H9 (cell line): ENCODE results near the gene SLC30A1. TPM values are rescaled to one million over a fixed set of nuclear protein-coding genes. Genes with fewer than 3 reads are reported as not detected.

ENCODE experiments used
- DNase-seq: peaks from one replicate; pipeline ENCODE4 v3.0.0-alpha.2; 2017
- H2AFZ ChIP-seq: one replicate; pipeline ENCODE4 v1.6.1; 2013; ENCODE audit warnings: mild to moderate bottlenecking, low read length, control low read depth, moderate library complexity
- H2AK5ac ChIP-seq: 2 replicates; pipeline ENCODE4 v1.6.1; 2013; ENCODE audit warnings: low read length, control low read depth, mixed read lengths; ENCODE audit not compliant: insufficient read length
- H2BK120ac ChIP-seq: one replicate; pipeline ENCODE4 v1.6.1; 2013; ENCODE audit warnings: low read depth, mild to moderate bottlenecking, low read length, control low read depth, inconsistent platforms; ENCODE audit not compliant: poor library complexity, severe bottlenecking
- H2BK12ac ChIP-seq: 2 replicates; pipeline ENCODE4 v1.6.1; 2013; ENCODE audit warnings: low read length, control low read depth, mixed read lengths, low read depth; ENCODE audit not compliant: insufficient read length
- H2BK15ac ChIP-seq: 2 replicates; pipeline ENCODE4 v1.6.1; 2013; ENCODE audit warnings: low read depth, low read length, control low read depth
- H2BK20ac ChIP-seq: one replicate; pipeline ENCODE4 v1.6.1; 2013; ENCODE audit warnings: low read depth, mild to moderate bottlenecking, low read length, control low read depth, inconsistent platforms; ENCODE audit not compliant: poor library complexity, severe bottlenecking
- H2BK5ac ChIP-seq: 2 replicates; pipeline ENCODE4 v1.6.1; 2013; ENCODE audit warnings: low read length, control low read depth, mixed read lengths; ENCODE audit not compliant: insufficient read length
- H3K14ac ChIP-seq: 2 replicates; pipeline ENCODE4 v1.6.1; 2013; ENCODE audit warnings: low read length, control low read depth; ENCODE audit not compliant: insufficient read depth
- H3K18ac ChIP-seq: 2 replicates; pipeline ENCODE4 v1.6.1; 2013; ENCODE audit warnings: low read depth, mild to moderate bottlenecking, mixed read lengths, low read length, control low read depth; ENCODE audit not compliant: insufficient read length
- H3K23ac ChIP-seq: 2 replicates; pipeline ENCODE4 v1.6.1; 2013; ENCODE audit warnings: low read length, control low read depth, mixed read lengths, low read depth; ENCODE audit not compliant: insufficient read length
- H3K23me2 ChIP-seq: 2 replicates; pipeline ENCODE4 v1.6.1; 2013; ENCODE audit warnings: low read depth, mild to moderate bottlenecking, mixed read lengths, low read length, control low read depth; ENCODE audit not compliant: insufficient read length, poor library complexity, severe bottlenecking
- H3K27ac ChIP-seq: 2 replicates; pipeline ENCODE4 v1.5.1; 2013; ENCODE audit warnings: low read length, control low read depth, mixed read lengths, low read depth; ENCODE audit not compliant: insufficient read length
- H3K27me3 ChIP-seq: 2 replicates; pipeline ENCODE4 v1.6.1; 2013; ENCODE audit warnings: low read length, control low read depth, inconsistent platforms; ENCODE audit not compliant: insufficient read depth
- H3K4ac ChIP-seq: 2 replicates; pipeline ENCODE4 v1.6.1; 2013; ENCODE audit warnings: low read depth, mild to moderate bottlenecking, control low read depth, inconsistent platforms, low read length, moderate library complexity
- H3K4me1 ChIP-seq: 2 replicates; pipeline ENCODE4 v1.6.1; 2013; ENCODE audit warnings: low read length, control low read depth, inconsistent platforms; ENCODE audit not compliant: insufficient read depth
- H3K4me2 ChIP-seq: 2 replicates; pipeline ENCODE4 v1.6.1; 2013; ENCODE audit warnings: low read length, control low read depth, mixed read lengths; ENCODE audit not compliant: insufficient read length, insufficient read depth
- H3K56ac ChIP-seq: 2 replicates; pipeline ENCODE4 v1.6.1; 2013; ENCODE audit warnings: low read depth, mild to moderate bottlenecking, mixed read lengths, low read length, control low read depth; ENCODE audit not compliant: insufficient read length
- H3K79me1 ChIP-seq: 2 replicates; pipeline ENCODE4 v1.6.1; 2013; ENCODE audit warnings: low read depth, mild to moderate bottlenecking, moderate library complexity, low read length, control low read depth, inconsistent platforms; ENCODE audit not compliant: insufficient read depth, poor library complexity, severe bottlenecking
- H3K79me2 ChIP-seq: 2 replicates; pipeline ENCODE4 v1.6.1; 2013; ENCODE audit warnings: low read length, control low read depth, inconsistent platforms; ENCODE audit not compliant: insufficient read depth
- H3K9ac ChIP-seq: 2 replicates; pipeline ENCODE4 v1.6.1; 2013; ENCODE audit warnings: low read length, control low read depth, mixed read lengths; ENCODE audit not compliant: insufficient read length; ENCODE audit errors: extremely low read depth
- H3K9me3 ChIP-seq: one replicate; pipeline ENCODE4 v1.6.1; 2013; ENCODE audit warnings: low read depth, low read length, inconsistent platforms; ENCODE audit not compliant: control insufficient read depth
- H3T11ph ChIP-seq: one replicate; pipeline ENCODE4 v1.6.1; 2013; ENCODE audit warnings: mild to moderate bottlenecking, low read length, control low read depth, inconsistent platforms
- H4K20me1 ChIP-seq: one replicate; pipeline ENCODE4 v1.6.1; 2013; ENCODE audit not compliant: control insufficient read depth, insufficient read length, insufficient read depth
- H4K5ac ChIP-seq: 2 replicates; pipeline ENCODE4 v1.6.1; 2013; ENCODE audit warnings: low read depth, mild to moderate bottlenecking, mixed read lengths, low read length, control low read depth; ENCODE audit not compliant: insufficient read length
- H4K8ac ChIP-seq: replicated peaks from 2 replicates; pipeline ENCODE4 v1.6.1; 2013; ENCODE audit warnings: low read length, control low read depth, mixed read lengths, low read depth; ENCODE audit not compliant: insufficient read length
- H4K91ac ChIP-seq: 2 replicates; pipeline ENCODE4 v1.6.1; 2013; ENCODE audit warnings: low read depth, mild to moderate bottlenecking, moderate library complexity, mixed read lengths, low read length, control low read depth; ENCODE audit not compliant: insufficient read length
- H3K27ac Mint-ChIP-seq, 3 experiments: 2 replicates in 2 of 3; 3 replicates in 1 of 3; pipeline ENCODE4 v1.8.0; 2020 to 2021; ENCODE audit warnings: mixed read lengths in 3 of 3, mild to moderate bottlenecking in 1 of 3, moderate library complexity in 1 of 3
- H3K27me3 Mint-ChIP-seq: 2 replicates; pipeline ENCODE4 v1.8.0; 2021; ENCODE audit warnings: low read depth, mild to moderate bottlenecking, moderate library complexity, mixed read lengths
- H3K36me3 Mint-ChIP-seq, 3 experiments: 2 replicates in 2 of 3; 3 replicates in 1 of 3; pipeline ENCODE4 v1.8.0; 2020 to 2021; ENCODE audit warnings: low read depth in 3 of 3, mixed read lengths in 3 of 3; ENCODE audit not compliant: insufficient read depth in 1 of 3
- H3K4me1 Mint-ChIP-seq, 2 experiments: 2 replicates each; pipeline ENCODE4 v1.8.0; 2020; ENCODE audit warnings: mixed read lengths in 2 of 2
- H3K4me3 Mint-ChIP-seq, 2 experiments: 2 replicates in 1 of 2; 3 replicates in 1 of 2; pipeline ENCODE4 v1.8.0; 2020 to 2021; ENCODE audit warnings: mild to moderate bottlenecking in 2 of 2, mixed read lengths in 2 of 2, moderate library complexity in 1 of 2
- H3K9me3 Mint-ChIP-seq, 2 experiments: 2 replicates in 1 of 2; 3 replicates in 1 of 2; pipeline ENCODE4 v1.8.0; 2020; ENCODE audit warnings: mild to moderate bottlenecking in 2 of 2, mixed read lengths in 2 of 2, moderate library complexity in 1 of 2
- WGBS: extraction: QIAGEN DNeasy Blood & Tissue Kit; methylation state at CpG from one replicate; pipeline ENCODE4 v1.1.7; 2013; ENCODE audit warnings: missing lambda C conversion rate, low lambda C conversion rate, mixed read lengths; ENCODE audit not compliant: insufficient read length; ENCODE audit errors: extremely low coverage; 5-methylcytosine and 5-hydroxymethylcytosine counted together
- total RNA-seq: library from RNA; stranded (reverse); gene quantifications from 2 replicates; pipeline ENCODE4 v1.2.1, GENCODE V29; 2021
- TF ChIP-seq, protein P1 (sequence below): fragments of 200-600 bp; sonication (generic); conservative IDR thresholded peaks from 3 replicates; pipeline ENCODE4 v1.8.0; 2021; ENCODE audit warnings: antibody characterized with exemption, mild to moderate bottlenecking

SLC30A1 gene
- total RNA-seq, 1 experiment from 2014 or later = 17.1 TPM

DNA sequence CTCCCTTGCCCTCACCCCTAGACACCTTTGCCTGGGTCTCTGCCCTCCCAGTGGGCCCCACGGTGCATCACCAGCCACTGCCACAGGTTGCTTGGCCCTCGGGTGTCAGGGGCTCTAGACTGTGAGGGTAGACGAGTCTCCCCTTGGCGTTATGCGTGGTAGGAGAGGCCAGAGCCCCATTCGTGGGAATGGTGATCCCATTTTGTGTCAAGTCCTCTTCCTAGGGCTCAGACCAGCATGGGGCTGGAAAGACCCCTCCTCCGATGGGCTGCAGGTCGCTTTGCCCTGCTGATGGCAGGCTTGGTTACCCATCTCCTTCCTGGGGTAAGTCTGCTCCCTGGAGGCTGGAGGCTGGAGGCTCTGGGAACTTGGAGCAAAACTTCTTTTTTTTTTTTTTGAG lies 42.4 kb downstream of the SLC30A1 start:
- Mint-ChIP-seq H3K9me3 (peaks cover 11 to 18% of the 10 kb centered on the region in 2 experiments), H3K4me1 (peaks cover 5 to 10% of the 10 kb centered on the region in 2 experiments), H3K4me3 (no peak overlapping the region; a peak in 1 of 5 replicates), H3K27me3 (peaks cover 3% of the 10 kb centered on the region), H3K27ac (no peak overlapping the region), H3K36me3 (peaks cover 6 to 15% (median 10%) of the 10 kb centered on the region in 3 experiments)
- no peak overlapping the region for H3K23ac ChIP-seq
- H2BK20ac ChIP-seq = no peak overlapping the region
- peaks cover 7% of the 10 kb centered on the region for H3K9me3 ChIP-seq
- no peak overlapping the region for H3K27ac ChIP-seq
- H3K79me1 ChIP-seq = no peaks in the 10 kb centered on the region
- no peak overlapping the region for H4K8ac ChIP-seq
- H2BK5ac ChIP-seq = no peak overlapping the region
- H4K5ac ChIP-seq = no peak overlapping the region
- no peak overlapping the region for H2BK120ac ChIP-seq
- TF ChIP-seq, protein P1, sequence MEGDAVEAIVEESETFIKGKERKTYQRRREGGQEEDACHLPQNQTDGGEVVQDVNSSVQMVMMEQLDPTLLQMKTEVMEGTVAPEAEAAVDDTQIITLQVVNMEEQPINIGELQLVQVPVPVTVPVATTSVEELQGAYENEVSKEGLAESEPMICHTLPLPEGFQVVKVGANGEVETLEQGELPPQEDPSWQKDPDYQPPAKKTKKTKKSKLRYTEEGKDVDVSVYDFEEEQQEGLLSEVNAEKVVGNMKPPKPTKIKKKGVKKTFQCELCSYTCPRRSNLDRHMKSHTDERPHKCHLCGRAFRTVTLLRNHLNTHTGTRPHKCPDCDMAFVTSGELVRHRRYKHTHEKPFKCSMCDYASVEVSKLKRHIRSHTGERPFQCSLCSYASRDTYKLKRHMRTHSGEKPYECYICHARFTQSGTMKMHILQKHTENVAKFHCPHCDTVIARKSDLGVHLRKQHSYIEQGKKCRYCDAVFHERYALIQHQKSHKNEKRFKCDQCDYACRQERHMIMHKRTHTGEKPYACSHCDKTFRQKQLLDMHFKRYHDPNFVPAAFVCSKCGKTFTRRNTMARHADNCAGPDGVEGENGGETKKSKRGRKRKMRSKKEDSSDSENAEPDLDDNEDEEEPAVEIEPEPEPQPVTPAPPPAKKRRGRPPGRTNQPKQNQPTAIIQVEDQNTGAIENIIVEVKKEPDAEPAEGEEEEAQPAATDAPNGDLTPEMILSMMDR = no peak
- H2BK12ac ChIP-seq = no peak overlapping the region
- H2AK5ac ChIP-seq = no peak overlapping the region
- H3K4me2 ChIP-seq = no peak overlapping the region
- H3T11ph ChIP-seq = no peak overlapping the region
- no peak overlapping the region for H3K18ac ChIP-seq
- no peak overlapping the region for H2AFZ ChIP-seq
- no peak for DNase-seq
- no peak overlapping the region for H3K14ac ChIP-seq
- H3K27me3 ChIP-seq = no peaks in the 10 kb centered on the region
- no peaks in the 10 kb centered on the region for H3K79me2 ChIP-seq
- no peaks in the 10 kb centered on the region for H3K4me1 ChIP-seq
- H2BK15ac ChIP-seq = no peak overlapping the region; the same call in 1 of the 2 replicates
- H4K91ac ChIP-seq = no peak overlapping the region
- no peak overlapping the region for H3K56ac ChIP-seq
- H3K4ac ChIP-seq = no peak overlapping the region
- no peaks in the 10 kb centered on the region for H3K23me2 ChIP-seq
- WGBS = no CpG with 5 or more reads among the region's 8 CpGs
- H3K9ac ChIP-seq = no peak overlapping the region
- no peaks in the 10 kb centered on the region for H4K20me1 ChIP-seq
